ENCODE results near the gene SH3BGRL2.

DNA sequence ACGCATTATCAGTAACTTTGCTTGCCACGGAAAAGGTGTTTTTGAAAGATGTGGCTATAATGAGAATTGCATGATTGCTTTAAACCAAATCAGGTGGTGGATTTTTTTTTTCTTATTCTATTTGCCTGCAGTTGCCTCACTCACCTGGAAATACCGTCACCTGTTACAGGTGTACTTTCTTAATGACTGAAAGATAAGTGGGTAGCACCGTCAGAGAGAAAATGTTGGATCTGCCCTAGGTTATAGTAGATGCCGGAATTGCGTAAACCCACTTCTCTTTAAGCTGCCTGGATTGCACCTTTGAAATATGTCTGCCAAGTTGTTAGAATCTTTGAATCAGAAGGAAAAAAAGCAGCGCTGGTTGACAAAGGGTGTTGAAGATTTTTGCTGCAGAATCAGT is 68.5 kb downstream of the SH3BGRL2 start:
- TF ChIP-seq CTCF (IDR thresholded peaks at IDR 0.05) (no peak), POLR2AphosphoS5 (IDR thresholded peaks at IDR 0.05) (no peak), POLR2A (IDR thresholded peaks at IDR 0.05) (no peak)

All from sigmoid colon (tissue), 4 donors.